ENCODE measurements around the gene ST3GAL3.

GRCh38 chr1:43764581-43764980 lies 57.2 kb downstream of the ST3GAL3 start:
- TF ChIP-seq CTCF (conservative IDR thresholded peaks at IDR 0.05 in 1 of 2, IDR thresholded peaks at IDR 0.05 in 1 of 2; ENCODE audit: low read depth in 1 of 2, low read length in 2 of 2) (no peak), EZH2 (IDR thresholded peaks at IDR 0.05; ENCODE audit: low read length, missing control alignments) (no peak)
